ENCODE data around the gene ZSWIM4.
A peak's percentile ranks its signal among the peaks of the same experiment; 100 is the strongest.

The ZSWIM4 gene

GRCh38 chr19:13813147-13813546 lies 17.9 kb downstream of the ZSWIM4 start:
- no peak for ATAC-seq

GRCh38 chr19:13814550-13814949 lies 19.3 kb downstream of the ZSWIM4 start:
- ATAC-seq, result no peak

- peak; percentile 30 to 53 for ATAC-seq
These were observed 21.9 kb downstream of the ZSWIM4 start for GRCh38 chr19:13817018-13817614.

- ATAC-seq, result peak in 1 of 2 donors; percentile 62
These were observed 22.6 kb downstream of the ZSWIM4 start for GRCh38 chr19:13817615-13818371.

GRCh38 chr19:13819238-13819637 lies 24.0 kb downstream of the ZSWIM4 start:
- no peak for ATAC-seq

- ATAC-seq, result no peak
These were observed 26.0 kb downstream of the ZSWIM4 start for GRCh38 chr19:13821292-13821691.

- ATAC-seq, result no peak
These were observed 28.0 kb downstream of the ZSWIM4 start for GRCh38 chr19:13823256-13823655.

- no peak for ATAC-seq
These were observed 28.7 kb downstream of the ZSWIM4 start for GRCh38 chr19:13823901-13824300.

- ATAC-seq, result no peak
These were observed 29.5 kb downstream of the ZSWIM4 start for GRCh38 chr19:13824703-13825102.

GRCh38 chr19:13825489-13826441 lies 30.5 kb downstream of the ZSWIM4 start:
- no peak for ATAC-seq

- ATAC-seq, result no peak
These were observed 31.5 kb downstream of the ZSWIM4 start for GRCh38 chr19:13826652-13827235.

GRCh38 chr19:13827656-13828055 lies 32.4 kb downstream of the ZSWIM4 start:
- ATAC-seq, result no peak

GRCh38 chr19:13830114-13830740 lies 35.0 kb downstream of the ZSWIM4 start:
- no peak for ATAC-seq

- ATAC-seq, result no peak
These were observed 35.7 kb downstream of the ZSWIM4 start for GRCh38 chr19:13830741-13831536.

- no peak for ATAC-seq
These were observed 36.6 kb downstream of the ZSWIM4 start for GRCh38 chr19:13831537-13832467.

- ATAC-seq, result peak; percentile 89 to 91
These were observed 38.3 kb downstream of the ZSWIM4 start for GRCh38 chr19:13833330-13834243.

- ATAC-seq, result no peak
These were observed 39.2 kb downstream of the ZSWIM4 start for GRCh38 chr19:13834244-13835069.
